ENCODE data around the gene NRIP2.

NRIP2 gene

GRCh38 chr12:2785017-2785416 lies 49.8 kb downstream of the NRIP2 start:
- H3K4me3 ChIP-seq (ENCODE audit: low read depth, low read length), result no peak overlapping the region
- TF ChIP-seq MYC (IDR thresholded peaks at IDR 0.05; ENCODE audit: low read depth, low read length), result no peak

GRCh38 chr12:2783936-2784600 lies 50.8 kb downstream of the NRIP2 start:
- H3K4me3 ChIP-seq (ENCODE audit: low read depth, low read length), result no peak overlapping the region
- DNase-seq (ENCODE audit: low read depth), result peak; percentile 49
- TF ChIP-seq CTCF (IDR thresholded peaks at IDR 0.05; ENCODE audit: low read depth, low read length) (peak; percentile 85), MAX (IDR thresholded peaks at IDR 0.05; ENCODE audit: low read depth, low read length) (no peak), MYC (IDR thresholded peaks at IDR 0.05; ENCODE audit: low read depth, low read length) (no peak), POLR2A (IDR thresholded peaks at IDR 0.05; ENCODE audit: extremely low read depth, insufficient read length) (no peak)

More at GRCh38 chr12:2785017-2785416, 49.8 kb downstream of the NRIP2 start:
- DNase-seq (ENCODE audit: low read depth), result no peak

- peak; percentile 54 for DNase-seq (ENCODE audit: low read depth)
- no peak for TF ChIP-seq POLR2A (IDR thresholded peaks at IDR 0.05; ENCODE audit: extremely low read depth, insufficient read length)
- TF ChIP-seq MAX (IDR thresholded peaks at IDR 0.05; ENCODE audit: low read depth, low read length), result no peak
- no peak for TF ChIP-seq MYC (IDR thresholded peaks at IDR 0.05; ENCODE audit: low read depth, low read length)
- TF ChIP-seq CTCF (IDR thresholded peaks at IDR 0.05; ENCODE audit: low read depth, low read length), result no peak
- no peak overlapping the region for H3K4me3 ChIP-seq (ENCODE audit: low read depth, low read length)
Observed at GRCh38 chr12:2779281-2779680, 55.6 kb downstream of the NRIP2 start.

- TF ChIP-seq CTCF (IDR thresholded peaks at IDR 0.05; ENCODE audit: low read depth, low read length), result no peak
- TF ChIP-seq MYC (IDR thresholded peaks at IDR 0.05; ENCODE audit: low read depth, low read length), result no peak
- no peak for TF ChIP-seq MAX (IDR thresholded peaks at IDR 0.05; ENCODE audit: low read depth, low read length)
- no peak for TF ChIP-seq POLR2A (IDR thresholded peaks at IDR 0.05; ENCODE audit: extremely low read depth, insufficient read length)
- DNase-seq (ENCODE audit: low read depth), result no peak
- no peak overlapping the region for H3K4me3 ChIP-seq (ENCODE audit: low read depth, low read length)
Observed at GRCh38 chr12:2776129-2776806, 58.6 kb downstream of the NRIP2 start.

- no peak overlapping the region for H3K4me3 ChIP-seq (ENCODE audit: low read depth, low read length)
- DNase-seq (ENCODE audit: low read depth), result no peak
- TF ChIP-seq CTCF (IDR thresholded peaks at IDR 0.05; ENCODE audit: low read depth, low read length), result no peak
- no peak for TF ChIP-seq MYC (IDR thresholded peaks at IDR 0.05; ENCODE audit: low read depth, low read length)
- TF ChIP-seq MAX (IDR thresholded peaks at IDR 0.05; ENCODE audit: low read depth, low read length), result no peak
- no peak for TF ChIP-seq POLR2A (IDR thresholded peaks at IDR 0.05; ENCODE audit: extremely low read depth, insufficient read length)
Observed at GRCh38 chr12:2775431-2775830, 59.4 kb downstream of the NRIP2 start.

Measured in NB4 (cell line).